HCEC 1CT (cell line): Measurements from ENCODE around the gene AKAP7.

ENCODE experiments used
- DNase-seq: peaks from one replicate; pipeline ENCODE4 v3.0.0-alpha.2; 2017

AKAP7 gene

DNA sequence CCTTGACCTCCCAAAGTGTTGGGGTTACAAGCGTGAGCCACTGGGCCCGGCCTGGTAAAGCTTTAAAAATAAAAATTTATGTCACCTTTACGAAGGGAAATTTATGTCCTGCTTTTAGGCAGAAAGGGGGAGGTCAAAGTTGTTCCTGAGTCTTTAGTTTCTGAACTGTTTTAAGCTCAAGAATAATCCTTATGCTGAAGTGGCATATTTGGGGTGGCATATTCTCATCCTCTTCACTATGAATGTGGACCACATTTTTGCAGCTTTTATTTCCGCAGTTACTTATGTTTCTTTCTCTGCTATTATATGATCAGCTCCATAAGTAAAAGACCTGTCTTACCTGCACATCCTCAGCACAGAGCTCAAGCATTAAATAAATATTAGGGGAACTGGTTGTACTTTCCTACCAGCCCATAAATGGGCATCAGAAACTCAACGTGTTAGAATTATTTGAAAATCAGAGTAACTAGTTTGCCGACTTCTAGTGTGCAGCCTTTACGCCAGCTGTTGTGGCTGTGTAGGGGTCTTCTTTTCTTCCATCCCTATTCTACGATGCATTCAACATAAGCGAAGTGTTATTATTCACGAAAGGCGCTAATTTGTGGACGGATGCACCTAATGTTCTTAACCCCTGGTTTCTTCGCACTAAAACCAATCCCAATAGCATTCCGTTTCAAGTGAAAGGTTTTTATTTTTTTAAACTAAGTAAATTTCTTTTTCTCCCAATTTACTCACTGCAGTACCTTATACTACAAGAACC is 867 bp upstream of the AKAP7 start:
- DNase-seq = no peak

DNA sequence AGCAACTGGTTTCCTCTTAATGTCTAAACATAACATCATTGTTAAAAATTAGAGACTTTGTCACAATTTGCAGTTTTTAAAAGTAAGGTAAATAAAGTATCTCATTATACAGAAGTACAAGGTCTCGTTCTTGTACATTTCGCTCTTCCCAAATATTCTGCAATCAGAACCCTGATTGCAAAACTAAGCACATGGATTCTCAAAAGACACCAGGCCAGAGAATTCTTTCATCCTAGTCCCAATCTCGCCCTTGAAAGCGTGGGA is 355 bp upstream of the AKAP7 start:
- DNase-seq = no peak

DNA sequence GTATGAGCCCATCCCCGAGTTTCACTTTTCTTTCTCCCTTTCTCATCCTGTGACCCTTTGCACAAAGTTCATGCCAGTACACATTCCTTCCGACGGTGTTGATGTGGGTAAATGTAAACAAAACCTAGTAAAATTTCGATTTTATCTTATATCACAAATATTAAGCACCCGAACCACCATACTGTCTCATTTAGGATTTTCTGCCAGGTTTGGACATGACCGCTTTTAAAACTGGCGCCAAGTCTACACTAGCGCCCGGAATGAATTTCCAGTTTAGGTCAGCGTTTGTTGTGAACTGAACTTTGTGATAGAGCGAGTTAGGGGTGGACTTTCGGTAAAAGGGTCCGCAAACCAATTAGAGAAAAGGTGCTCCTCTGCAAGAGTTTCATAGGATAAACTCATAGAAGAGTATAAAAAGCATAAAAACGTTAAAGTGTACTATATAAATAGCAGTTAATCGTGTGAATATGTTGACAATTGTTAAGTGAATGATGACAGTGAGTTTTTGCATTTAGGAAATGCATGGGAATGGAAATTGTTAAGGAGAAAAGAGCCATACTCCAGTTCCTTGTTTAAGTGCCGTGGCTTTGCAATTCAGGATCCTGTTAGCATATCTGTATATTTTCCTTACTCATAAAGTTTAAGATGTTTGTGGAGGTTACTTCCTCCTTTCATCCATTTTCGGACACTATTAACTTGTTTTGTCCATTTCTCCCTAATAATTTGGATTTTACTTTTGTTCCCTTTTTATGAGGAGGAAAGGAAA is 937 bp downstream of the AKAP7 start:
- peak; percentile 37 for DNase-seq

DNA sequence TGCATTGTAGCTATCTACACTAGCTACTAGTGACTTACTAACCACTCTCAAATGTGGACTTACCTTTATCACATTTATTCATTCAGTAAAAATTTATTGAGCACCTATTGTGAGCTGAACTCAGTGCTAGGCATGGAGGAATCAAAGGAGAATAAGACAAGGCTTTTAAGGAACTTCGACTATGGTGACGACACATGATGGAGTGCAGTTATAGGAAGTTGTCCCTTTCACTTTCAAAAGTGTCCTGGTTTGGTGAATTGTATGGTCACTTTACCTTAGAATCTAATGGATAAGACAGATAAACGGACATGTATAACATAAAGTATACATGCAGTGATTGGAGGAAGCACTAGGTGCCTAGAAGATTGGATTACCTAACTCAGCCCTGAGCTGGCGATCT is 4.3 kb downstream of the AKAP7 start:
- no peak for DNase-seq

DNA sequence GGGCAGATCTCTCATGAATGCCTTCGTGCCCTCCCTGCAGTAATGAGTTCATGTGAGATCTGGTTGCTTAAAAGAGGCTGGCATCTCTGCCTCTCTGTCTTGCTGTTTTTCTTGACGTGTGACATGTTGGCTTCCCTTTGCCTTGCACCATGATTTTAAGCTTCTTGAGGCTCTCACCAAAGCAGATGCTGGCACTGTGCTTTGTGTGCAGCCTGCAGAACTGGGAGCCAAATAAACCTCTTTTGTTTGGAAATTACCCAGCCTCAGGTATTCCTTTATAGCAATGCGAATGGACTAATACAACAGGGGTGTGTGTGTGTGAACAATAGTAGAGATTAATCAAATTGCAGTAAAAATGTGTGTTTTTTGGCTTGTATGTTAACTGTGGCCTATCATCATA is 8.1 kb downstream of the AKAP7 start:
- DNase-seq = no peak

DNA sequence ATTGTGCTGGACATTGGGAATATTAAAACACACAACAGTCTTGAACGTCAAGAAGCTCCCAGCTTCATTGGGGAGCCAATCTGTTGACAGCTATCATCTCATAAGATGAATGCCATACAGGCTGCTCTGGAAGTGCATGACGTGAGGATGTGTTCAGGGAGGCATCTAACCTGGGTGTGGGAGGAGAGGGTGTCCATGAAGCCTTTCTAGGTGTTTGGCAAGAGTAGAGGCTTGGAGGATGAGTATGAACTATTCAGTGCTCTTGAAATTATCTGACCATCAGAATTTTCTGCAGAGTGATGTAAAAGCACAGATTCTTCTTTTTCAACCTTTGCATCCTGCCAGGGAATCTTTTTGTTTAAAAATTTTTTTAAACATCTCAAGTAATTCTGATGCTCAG is 11.6 kb downstream of the AKAP7 start:
- DNase-seq = no peak

DNA sequence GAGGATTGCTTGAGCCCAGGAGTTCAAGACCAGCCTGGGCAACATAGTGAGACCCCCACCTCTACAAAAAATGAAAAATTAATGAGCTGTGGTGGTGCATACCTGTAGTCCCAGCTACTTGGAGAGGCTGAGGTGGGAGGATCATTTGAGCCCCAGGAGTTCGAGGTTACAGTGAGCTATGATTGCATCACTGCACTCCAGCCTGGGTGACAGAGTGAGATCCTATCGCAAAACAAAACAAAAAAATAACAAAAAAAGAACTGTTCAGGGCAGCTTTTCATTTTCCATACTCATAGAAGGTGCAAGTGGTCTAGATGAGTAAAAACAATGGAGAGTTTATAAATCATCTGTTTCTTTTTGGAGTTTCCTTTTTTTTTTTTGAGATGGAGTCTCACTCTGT is 21.1 kb downstream of the AKAP7 start:
- no peak for DNase-seq

DNA sequence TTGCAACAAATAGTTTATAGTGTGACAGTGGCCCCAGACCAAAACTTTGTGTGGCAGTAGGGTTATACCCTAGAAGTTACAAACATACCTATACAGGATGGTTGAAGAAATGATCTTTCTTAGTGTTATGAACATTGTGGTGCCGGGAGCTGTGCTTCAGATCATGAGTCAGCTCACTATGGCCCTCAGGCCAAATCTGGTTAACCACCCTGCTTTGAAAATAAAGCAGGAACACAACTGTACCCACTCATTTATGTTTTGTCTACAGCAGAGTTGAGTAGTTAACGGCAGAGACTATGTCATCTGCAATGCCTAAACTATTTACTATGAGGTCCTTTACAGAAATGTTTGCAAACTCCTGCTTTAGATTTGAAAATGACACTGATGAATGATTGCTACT is 24.3 kb downstream of the AKAP7 start:
- DNase-seq = peak; percentile 30

DNA sequence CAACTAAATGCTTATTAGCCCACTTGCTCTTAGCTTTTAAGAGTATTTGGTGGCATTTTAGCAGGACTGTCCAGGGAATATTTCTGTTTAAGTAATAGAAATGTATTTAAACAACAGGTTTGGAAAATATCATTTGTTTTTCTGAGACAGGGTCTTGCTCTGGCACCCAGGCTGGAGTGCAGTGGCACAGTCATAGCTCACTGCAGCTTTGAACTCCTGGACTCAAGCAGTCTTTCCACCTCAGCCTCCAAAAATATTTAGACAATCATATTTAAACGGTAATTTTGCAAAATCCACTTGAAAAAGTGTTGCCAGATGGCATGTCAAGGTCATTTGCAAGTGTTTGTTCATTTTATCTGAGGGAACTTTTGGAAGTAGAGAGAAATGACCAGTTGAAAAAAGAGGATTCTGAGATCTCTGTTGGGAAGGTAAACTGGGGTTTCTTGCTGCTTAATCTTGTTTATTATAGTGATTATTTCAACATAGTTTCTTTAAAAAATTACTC is 25.0 kb downstream of the AKAP7 start:
- no peak for DNase-seq

DNA sequence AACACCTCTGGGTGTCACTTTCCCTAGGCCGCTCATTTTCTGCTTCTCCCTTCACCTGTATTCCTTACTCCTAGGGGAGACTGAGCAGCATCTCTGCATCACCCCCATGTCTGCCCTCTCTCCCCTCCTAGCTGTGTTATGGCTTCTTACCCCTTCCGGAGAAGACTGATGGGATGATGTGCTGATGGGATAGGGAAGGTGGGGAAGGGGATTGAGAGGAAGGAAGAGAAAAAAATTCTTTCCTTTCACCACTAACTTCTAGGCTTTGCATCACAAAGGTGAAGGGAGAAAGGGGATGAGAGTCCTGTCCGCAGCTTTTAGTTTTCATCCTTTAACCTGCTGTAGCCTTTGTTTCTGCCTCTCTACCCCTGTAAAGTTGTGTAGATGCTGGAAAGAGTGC is 26.7 kb downstream of the AKAP7 start:
- no peak for DNase-seq

DNA sequence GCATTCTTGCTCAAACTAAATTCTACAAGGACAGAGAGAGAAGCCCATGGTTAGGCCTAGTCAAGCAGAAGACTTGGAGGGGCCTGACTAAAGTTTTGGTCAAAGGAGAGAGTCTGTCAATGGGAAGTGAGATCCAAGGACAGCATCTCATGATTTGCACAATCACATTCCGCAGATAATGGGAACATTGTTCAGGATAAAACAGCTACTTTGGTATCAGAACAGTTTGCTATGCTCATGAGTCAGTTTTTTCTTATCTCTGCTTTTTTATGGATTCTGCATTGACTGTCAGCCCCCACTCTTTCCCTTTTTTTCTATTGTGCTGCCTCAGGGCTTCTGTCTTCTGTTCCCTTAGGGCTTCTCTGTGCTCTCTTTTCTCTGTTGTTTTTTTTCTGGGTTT is 28.6 kb downstream of the AKAP7 start:
- DNase-seq = no peak

DNA sequence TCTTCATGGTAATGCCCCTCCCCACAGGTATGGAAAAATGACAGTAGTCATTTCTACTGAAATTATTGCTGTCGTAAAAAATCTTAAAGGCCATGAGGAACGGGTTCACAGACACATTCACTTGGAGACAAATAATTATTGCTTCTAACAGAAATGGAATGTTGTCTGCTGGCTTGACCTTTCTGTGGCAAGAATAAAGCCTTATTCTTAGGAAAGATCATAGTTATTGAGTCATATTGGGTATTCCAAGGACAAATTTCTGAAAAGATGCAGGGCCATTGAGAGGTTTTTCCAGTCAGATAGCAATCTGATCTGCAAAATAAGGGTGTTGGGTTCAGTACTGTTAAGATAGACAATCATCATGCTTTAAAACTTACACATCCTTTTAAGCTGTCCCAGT is 29.2 kb downstream of the AKAP7 start:
- DNase-seq = no peak

DNA sequence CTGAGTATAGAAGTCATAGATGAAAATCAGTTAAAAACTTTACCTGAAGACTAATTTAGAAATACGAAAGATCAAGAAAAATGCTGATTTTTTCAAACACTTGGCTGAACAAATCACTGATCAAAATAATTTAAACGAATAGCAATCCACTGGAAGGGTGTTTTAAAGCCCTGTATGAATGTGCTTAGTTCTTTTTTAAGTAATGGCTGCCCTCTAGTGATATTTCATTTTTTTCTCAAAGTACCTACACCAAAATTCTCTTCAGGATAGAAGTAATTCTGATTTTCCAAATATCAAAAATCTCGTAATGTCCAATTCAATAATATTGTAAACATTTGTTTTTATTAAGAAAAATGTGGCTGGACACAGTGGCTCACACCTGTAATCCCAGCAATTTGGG is 32.5 kb downstream of the AKAP7 start:
- peak; percentile 7 for DNase-seq

DNA sequence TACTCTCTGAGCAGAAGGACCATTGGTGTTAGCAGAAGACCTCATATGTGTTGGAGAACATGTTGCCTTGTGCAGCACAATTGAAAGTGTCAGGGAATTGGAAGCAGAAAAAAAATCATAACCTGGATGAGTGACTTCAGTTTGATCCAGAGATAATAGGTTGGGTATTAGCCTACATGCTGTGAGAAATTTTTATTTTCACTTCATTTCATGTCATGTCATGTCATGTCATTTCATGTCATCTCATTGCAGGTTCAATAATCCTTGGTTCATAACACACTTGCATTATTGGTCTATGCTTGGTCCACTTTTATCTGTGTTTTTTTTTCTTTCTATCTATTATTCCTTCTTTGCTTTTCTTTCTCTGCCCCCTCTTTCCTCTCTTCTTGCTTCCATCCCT is 34.3 kb downstream of the AKAP7 start:
- no peak for DNase-seq

DNA sequence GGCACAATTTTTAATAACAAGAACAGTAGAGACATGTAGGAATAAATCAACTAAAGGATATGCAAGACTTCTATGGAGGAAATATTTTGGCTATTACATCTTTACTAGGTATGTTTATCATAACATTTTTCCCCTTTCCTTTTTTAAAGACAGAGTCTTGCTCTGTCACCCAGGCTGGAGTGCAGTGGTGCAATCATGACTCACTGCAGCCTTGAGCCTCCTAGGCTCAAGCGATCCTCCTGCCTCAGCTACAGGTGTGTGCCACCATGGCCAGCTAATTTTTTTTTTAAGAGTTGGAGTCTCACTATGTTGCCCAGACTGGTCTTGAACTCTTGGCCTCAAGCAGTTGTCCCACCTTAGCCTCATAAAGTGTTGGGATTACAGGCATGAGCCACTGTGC is 37.0 kb downstream of the AKAP7 start:
- peak; percentile 31 for DNase-seq

DNA sequence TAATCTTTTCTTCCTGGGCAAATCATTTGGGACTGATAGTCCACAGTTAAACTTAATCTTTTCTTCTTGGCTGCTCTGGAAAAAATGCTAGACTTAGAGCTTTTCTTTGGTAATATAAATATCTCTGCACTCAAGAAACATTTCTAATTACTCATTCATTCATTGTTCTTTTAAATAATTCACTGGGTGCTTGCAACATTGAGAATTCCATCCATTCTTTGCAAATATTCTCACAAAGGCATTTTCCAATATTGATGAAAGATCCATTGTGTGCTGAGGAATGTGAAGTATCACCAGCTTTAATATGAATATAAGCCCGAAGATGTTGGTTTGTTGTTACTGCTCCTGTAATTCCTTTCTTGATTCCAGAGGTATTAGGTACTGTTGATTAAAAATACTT is 38.4 kb downstream of the AKAP7 start:
- peak; percentile 13 for DNase-seq

DNA sequence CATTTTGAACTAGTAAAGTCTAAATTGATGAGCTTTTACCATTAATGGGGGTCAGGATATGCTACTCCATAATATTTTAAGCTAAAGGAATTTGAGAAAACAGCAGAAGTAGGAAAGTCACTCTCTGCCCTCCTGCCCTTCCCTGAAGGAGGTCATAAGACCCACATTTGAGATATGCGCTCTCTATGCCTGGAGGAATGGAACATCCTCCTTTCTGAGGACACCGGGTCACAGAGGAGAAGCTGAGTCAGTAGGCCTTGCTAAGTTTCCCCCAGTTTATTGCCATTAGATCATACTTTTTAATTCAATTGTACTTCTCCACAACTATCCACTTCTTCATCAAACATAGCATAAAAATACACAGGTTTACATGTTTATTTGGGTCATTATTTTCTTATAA is 40.3 kb downstream of the AKAP7 start:
- no peak for DNase-seq

DNA sequence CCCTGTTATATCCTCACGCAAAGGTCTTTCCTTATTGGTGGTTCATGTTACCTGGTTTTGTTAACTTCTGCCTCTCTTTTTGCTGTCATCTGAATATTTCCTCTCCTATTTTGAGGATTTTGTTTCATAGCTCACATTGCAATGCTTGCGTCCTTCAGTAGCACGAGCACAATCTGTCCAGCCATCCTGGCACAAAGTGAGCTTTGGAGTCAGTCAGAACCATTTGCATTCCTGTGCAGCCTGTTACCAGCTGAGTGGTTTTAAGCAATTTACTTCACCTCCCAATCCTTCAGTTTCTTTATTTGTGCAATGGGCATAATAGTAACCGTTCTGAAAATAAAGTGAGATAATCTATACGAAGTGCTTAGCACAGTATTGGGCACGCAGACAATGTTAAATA is 42.7 kb downstream of the AKAP7 start:
- DNase-seq = no peak

DNA sequence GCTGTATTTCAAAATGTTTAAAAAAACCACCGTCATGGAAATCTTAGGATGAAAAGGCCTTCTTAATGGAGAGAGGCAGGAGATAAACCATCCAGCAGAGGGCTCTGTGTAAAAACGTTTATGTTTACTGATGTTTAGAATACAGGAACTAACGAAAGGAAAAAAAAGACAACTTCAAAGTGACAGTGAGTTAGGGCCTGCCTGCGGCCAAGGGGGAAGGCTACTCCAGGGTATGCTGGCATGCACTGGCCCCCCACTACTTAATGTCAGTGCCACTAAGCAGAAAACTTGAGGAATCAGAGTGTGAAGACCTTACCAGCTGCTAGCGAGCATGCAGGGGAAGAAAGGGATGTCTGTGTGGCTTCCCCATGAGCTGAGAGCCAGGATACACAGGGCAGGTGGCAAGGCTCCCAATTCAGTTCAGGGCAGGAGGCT is 47.7 kb downstream of the AKAP7 start:
- peak; percentile 33 for DNase-seq

DNA sequence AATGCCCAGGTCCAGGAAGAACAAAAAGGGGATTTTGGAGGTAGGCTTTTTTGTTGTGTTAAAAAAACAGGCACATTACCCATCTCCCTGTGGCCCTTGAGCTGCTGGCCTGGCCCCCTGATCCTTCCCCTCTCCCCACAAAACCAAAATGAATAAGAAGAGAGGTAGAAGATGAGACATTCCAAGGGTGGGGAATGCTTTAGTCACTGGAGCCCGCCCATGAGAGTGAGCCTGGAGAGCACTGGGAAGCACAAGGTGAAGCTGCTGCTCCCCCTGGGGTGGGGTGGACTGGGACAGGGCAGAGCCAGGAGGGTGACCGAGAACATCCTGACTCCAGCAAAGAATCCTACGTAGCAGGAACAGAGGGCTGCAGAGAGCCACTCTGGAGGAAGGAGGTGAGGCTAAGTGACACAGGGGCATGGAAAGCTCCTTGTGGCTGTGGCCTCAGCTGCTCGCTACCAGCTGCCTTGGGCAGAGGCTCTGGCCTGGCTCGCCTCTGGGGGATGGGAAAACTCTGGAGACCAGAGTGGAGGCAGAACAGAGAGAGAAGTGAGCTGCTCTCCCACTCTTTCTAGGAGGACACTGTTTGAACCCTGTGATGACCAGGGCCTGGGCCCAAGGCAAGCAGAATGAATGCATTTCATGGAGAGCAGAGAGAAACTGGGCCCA is 48.3 kb downstream of the AKAP7 start:
- no peak for DNase-seq

DNA sequence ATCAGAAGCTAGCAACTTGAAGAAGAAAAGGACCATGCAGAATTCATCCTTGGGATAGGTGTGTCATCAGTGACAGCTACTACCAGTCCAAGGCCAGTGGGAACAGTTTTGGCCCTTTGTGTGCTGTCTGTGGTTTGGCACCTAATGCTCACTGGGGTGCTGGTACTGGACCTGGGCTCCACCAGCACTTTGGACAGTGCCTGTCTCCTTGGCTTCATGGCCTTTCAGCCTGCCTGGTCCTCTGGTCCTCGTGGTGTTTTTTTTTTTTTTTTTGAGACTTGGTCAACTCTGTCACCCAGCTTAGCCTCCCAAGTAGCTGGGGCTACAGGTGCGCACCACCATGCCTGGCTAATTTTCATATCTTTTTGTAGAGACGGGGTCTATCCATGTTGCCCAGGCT is 56.3 kb downstream of the AKAP7 start:
- DNase-seq = no peak

DNA sequence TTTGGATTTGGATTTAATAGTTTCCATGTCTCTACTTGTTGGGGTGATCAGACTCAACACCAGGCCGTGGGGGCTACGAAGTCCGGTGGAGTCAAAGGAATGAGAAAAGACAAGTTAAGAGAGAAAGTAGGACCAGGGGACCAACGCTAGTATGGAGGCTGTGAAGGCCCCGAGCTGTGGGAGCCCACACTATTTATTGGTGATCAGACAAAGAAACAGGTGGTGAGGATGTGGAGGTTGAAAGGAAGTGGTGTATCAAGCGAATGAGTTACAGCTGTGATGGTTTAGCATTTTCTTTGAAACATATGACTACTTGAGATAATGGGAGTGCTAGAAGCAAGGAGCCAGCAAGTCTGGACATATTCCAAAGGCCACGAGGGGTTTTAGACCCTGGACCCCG is 62.4 kb downstream of the AKAP7 start:
- no peak for DNase-seq

DNA sequence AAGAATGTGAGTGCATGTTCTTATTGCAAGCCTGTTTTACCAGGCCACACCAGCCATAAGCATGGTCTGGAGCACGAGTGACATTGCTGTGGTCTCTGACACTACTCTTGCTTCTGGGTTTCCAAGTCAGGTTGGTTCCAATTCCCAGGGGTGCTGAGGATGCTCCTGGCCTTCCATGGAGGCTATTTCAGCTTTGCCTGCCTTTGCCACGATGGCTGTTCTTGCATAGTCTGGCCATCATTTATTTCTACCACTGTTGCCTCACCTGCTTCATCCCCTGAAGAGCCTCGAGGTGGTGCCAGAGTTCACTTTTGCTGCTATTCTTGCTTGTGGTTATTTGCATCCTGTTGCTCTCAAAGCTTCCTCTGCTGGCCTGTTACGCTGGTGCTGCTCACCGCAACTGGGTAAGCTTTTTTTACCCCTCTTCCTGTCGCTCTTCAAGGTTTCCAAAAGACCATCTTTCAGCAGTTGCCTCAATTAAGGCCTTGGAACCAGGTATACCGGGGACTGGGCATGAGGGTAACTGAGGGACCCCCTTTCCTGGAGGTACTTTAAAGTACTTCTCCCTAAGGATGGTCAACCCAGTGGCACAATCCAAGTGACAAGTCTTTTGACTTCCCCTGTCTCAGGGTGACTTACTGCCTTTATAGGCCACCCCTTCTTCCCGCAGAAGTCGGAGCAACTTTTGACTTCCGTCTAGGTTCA is 64.5 kb downstream of the AKAP7 start:
- DNase-seq = peak; percentile 64
